HuH-7.5 (cell line): Measurements from ENCODE around the gene CLTRN.
"Not testable (repeated sequence)": the region's sequence is repeated elsewhere in the genome, so short reads cannot be mapped to it uniquely, and the experiment has no call there.

ENCODE experiments used
- DNase-seq: peaks from one replicate; pipeline ENCODE4 v3.0.0; 2011; ENCODE audit warnings: low spot score

Gene CLTRN

GRCh38 chrX:15647510-15647909 is 17.1 kb downstream of the CLTRN start:
- DNase-seq, result not testable (repeated sequence)

GRCh38 chrX:15646543-15646942 is 18.1 kb downstream of the CLTRN start:
- no peak for DNase-seq

GRCh38 chrX:15646031-15646430 is 18.6 kb downstream of the CLTRN start:
- no peak for DNase-seq

- no peak for DNase-seq
These were observed 19.3 kb downstream of the CLTRN start for GRCh38 chrX:15645266-15645665.

GRCh38 chrX:15644560-15644872 is 20.1 kb downstream of the CLTRN start:
- DNase-seq, result no peak

- DNase-seq, result no peak
These were observed 20.6 kb downstream of the CLTRN start for GRCh38 chrX:15643786-15644559.

GRCh38 chrX:15631637-15632036 is 33.0 kb downstream of the CLTRN start:
- DNase-seq, result no peak

- no peak for DNase-seq
These were observed 41.6 kb downstream of the CLTRN start for GRCh38 chrX:15623054-15623453.

- no peak for DNase-seq
These were observed 45.4 kb downstream of the CLTRN start for GRCh38 chrX:15619053-15619755.

GRCh38 chrX:15617111-15617510 is 47.5 kb downstream of the CLTRN start:
- no peak for DNase-seq

- DNase-seq, result no peak
These were observed 48.1 kb downstream of the CLTRN start for GRCh38 chrX:15616531-15616930.

- no peak for DNase-seq
These were observed 57.5 kb downstream of the CLTRN start for GRCh38 chrX:15607067-15607466.

- DNase-seq, result no peak
These were observed 58.5 kb downstream of the CLTRN start for GRCh38 chrX:15606136-15606535.

- no peak for DNase-seq
These were observed 59.4 kb downstream of the CLTRN start for GRCh38 chrX:15605226-15605625.

GRCh38 chrX:15602761-15603160 is 61.8 kb downstream of the CLTRN start:
- DNase-seq, result no peak

GRCh38 chrX:15601932-15602331 is 62.7 kb downstream of the CLTRN start:
- DNase-seq, result no peak

- no peak for DNase-seq
These were observed 63.9 kb downstream of the CLTRN start, which contains the start of gene ACE2 for GRCh38 chrX:15600745-15601144. TSS of gene ACE2 (minus strand) at chrX:15600960. CDS start at chrX:15600911, 49 bp downstream.

GRCh38 chrX:15600049-15600448 is 64.6 kb downstream of the CLTRN start:
- DNase-seq, result no peak

- no peak for DNase-seq
These were observed 65.1 kb downstream of the CLTRN start for GRCh38 chrX:15599461-15599860.

GRCh38 chrX:15598026-15598425 is 66.6 kb downstream of the CLTRN start:
- DNase-seq, result no peak

GRCh38 chrX:15594371-15594770 is 70.2 kb downstream of the CLTRN start:
- no peak for DNase-seq

- no peak for DNase-seq
These were observed 84.5 kb downstream of the CLTRN start for GRCh38 chrX:15579778-15580747.
